ENCODE data around the gene LIMCH1. TPM values are rescaled to one million over a fixed set of nuclear protein-coding genes. Genes with fewer than 3 reads are reported as not detected.

LIMCH1 gene
- total RNA-seq, 1 donor from 2014 or later = 6.8 TPM

DNA sequence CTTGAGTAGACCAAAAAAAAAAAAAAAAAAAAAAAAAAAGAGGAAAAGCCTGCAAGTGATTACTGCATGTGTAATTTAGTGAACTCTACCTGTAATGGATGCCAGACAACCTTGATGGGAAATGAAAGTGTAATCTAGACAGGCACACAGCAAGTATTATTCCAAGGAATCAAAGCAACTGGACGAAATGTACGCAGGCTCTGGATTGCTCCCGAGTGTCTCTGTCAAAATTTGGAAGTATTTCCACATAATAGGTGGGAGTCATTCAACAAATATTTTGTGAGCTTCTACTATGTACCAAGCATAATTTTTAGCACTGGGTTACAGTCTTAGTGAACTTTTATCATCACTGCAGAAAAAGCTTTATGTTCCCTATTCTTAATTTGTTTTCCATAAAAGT is 64.2 kb downstream of the LIMCH1 start:
- H3K4me3 ChIP-seq (ENCODE audit: low read depth, low read length) = no peak overlapping the region
- DNase-seq (ENCODE audit: low read depth) (no peak), FAIRE-seq (no peak)
- H3K27me3 ChIP-seq (ENCODE audit: control insufficient read depth, insufficient read depth, low read length) = no peaks in the 10 kb centered on the region
- H3K36me3 ChIP-seq (ENCODE audit: control insufficient read depth, insufficient read depth, low read length) = no peaks in the 10 kb centered on the region
- TF ChIP-seq, protein P1, sequence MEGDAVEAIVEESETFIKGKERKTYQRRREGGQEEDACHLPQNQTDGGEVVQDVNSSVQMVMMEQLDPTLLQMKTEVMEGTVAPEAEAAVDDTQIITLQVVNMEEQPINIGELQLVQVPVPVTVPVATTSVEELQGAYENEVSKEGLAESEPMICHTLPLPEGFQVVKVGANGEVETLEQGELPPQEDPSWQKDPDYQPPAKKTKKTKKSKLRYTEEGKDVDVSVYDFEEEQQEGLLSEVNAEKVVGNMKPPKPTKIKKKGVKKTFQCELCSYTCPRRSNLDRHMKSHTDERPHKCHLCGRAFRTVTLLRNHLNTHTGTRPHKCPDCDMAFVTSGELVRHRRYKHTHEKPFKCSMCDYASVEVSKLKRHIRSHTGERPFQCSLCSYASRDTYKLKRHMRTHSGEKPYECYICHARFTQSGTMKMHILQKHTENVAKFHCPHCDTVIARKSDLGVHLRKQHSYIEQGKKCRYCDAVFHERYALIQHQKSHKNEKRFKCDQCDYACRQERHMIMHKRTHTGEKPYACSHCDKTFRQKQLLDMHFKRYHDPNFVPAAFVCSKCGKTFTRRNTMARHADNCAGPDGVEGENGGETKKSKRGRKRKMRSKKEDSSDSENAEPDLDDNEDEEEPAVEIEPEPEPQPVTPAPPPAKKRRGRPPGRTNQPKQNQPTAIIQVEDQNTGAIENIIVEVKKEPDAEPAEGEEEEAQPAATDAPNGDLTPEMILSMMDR (IDR thresholded peaks at IDR 0.05; ENCODE audit: insufficient read depth, low read length, severe bottlenecking) = no peak

DNA sequence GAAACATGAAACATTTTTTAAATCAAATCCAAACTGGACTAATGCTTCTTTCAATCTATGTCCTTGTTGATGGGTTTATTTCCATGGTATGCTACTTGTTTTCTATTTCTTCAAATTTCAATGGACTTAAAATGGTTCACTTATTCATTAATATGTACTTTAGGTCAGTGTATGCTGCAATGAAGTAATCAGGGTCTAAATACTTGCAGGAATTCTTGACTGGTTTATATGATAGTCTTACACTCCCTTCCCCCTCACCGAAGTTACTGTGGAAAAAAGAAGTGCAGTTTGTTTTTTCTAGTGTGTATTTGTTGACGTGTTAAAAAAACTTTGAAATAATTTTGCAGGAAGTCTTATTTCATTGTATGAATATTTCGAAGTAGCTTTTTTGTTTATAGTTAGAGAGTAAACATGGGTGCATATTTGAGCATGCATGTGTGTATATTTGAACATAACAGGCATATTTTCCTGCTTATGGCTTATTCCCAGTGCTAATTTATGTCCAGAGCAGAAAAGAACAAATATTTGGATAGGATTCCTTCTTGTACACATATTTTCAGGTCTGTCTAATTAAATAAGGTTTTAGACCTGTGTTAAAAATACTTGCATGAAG is 65.0 kb downstream of the LIMCH1 start:
- Histone ChIP-seq H3K4me3 (ENCODE audit: low read depth, low read length) (no peak overlapping the region), H3K27me3 (ENCODE audit: control insufficient read depth, insufficient read depth, low read length) (no peaks in the 10 kb centered on the region), H3K36me3 (ENCODE audit: control insufficient read depth, insufficient read depth, low read length) (no peaks in the 10 kb centered on the region)
- TF ChIP-seq, protein P1 (IDR thresholded peaks at IDR 0.05; ENCODE audit: insufficient read depth, low read length, severe bottlenecking) = no peak
- DNase-seq (ENCODE audit: low read depth) (no peak), FAIRE-seq (no peak)

DNA sequence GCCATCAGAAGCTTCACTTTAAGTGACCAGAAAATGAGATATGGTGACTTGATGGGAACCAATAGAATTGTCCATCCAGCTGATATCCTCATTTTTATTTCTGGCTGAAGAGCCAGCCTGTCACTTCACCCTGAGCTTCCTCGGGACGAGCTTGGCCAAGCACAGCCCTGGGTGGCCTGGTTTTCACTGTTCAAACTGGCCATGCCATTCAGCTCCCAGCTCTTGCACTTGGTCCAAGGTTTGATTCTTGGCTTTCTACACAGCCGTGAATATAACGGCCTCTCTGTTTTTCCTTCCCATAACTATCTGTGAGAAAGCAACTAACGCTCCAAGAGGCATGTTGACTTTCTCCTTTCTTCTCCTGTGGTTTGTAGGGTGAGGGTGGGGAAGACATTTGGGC is 71.9 kb downstream of the LIMCH1 start:
- Histone ChIP-seq H3K4me3 (ENCODE audit: low read depth, low read length) (no peak overlapping the region), H3K27me3 (ENCODE audit: control insufficient read depth, insufficient read depth, low read length) (no peaks in the 10 kb centered on the region), H3K36me3 (ENCODE audit: control insufficient read depth, insufficient read depth, low read length) (no peaks in the 10 kb centered on the region)
- FAIRE-seq = no peak
- TF ChIP-seq, protein P1 (IDR thresholded peaks at IDR 0.05; ENCODE audit: insufficient read depth, low read length, severe bottlenecking) = no peak
- DNase-seq (ENCODE audit: low read depth) = no peak

DNA sequence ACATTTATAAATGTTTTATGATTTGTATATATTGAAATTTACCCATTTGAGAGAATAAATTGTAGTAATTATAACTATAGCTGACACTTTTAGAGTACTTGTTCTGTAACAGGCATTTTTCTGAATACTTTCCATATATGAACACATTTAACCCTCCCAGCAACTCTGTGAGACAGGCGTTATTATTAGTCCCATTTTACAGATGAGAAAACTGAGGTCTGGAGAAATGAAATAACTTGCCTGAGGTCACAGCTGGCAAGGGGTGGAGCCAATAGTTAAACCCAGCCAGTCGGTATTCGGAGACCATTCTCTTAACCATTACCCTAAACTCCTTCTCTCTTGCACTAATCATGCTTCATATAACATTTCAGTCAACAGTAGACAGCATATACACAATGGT is 72.5 kb downstream of the LIMCH1 start:
- H3K36me3 ChIP-seq (ENCODE audit: control insufficient read depth, insufficient read depth, low read length) = no peaks in the 10 kb centered on the region
- H3K4me3 ChIP-seq (ENCODE audit: low read depth, low read length) = no peak overlapping the region
- DNase-seq (ENCODE audit: low read depth) (no peak), FAIRE-seq (no peak)
- no peaks in the 10 kb centered on the region for H3K27me3 ChIP-seq (ENCODE audit: control insufficient read depth, insufficient read depth, low read length)
- TF ChIP-seq, protein P1 (IDR thresholded peaks at IDR 0.05; ENCODE audit: insufficient read depth, low read length, severe bottlenecking) = no peak

DNA sequence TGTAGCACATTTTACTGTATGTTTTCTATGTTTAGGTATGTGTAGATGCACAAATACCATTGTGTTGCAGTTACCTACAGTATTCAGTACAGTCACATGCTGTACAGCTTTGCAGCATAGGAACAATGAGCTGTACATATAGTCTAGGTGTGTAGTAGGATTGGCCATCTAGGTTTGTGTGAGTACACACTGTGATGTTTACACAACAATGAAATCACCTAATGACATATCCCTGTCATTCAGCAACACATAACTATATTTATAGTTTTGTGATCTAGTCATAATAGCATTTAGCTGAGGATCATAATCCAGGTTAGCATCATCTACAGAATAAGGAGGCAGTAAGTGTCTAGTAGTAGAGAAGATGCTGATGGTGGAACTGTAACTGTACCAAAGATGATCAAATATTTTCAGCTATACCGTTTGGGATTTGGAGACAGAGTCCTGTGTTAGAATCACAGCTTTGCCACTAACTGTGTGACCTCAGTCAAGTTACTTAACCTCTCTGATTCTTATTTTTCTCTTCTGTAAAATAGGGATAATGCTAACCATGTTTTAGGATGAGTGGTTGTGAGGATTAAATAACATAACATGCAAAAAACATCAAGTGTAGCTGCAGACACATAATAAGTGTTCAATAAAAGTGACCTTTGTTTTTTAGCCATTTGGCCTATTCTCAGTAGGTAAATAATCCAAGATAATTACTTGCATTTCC is 73.3 kb downstream of the LIMCH1 start:
- H3K27me3 ChIP-seq (ENCODE audit: control insufficient read depth, insufficient read depth, low read length) = no peaks in the 10 kb centered on the region
- peak; percentile 52 for DNase-seq (ENCODE audit: low read depth)
- H3K36me3 ChIP-seq (ENCODE audit: control insufficient read depth, insufficient read depth, low read length) = no peaks in the 10 kb centered on the region
- no peak overlapping the region for H3K4me3 ChIP-seq (ENCODE audit: low read depth, low read length)
- TF ChIP-seq, protein P1 (IDR thresholded peaks at IDR 0.05; ENCODE audit: insufficient read depth, low read length, severe bottlenecking) = no peak
- no peak for FAIRE-seq

All from bronchial epithelial cell (primary cell).